Lung microvascular endothelial cell (primary cell): ENCODE measurements around the gene HSPBAP1. TPM values are rescaled to one million over a fixed set of nuclear protein-coding genes. Genes with fewer than 3 reads are reported as not detected.
"Not testable (repeated sequence)": the region's sequence is repeated elsewhere in the genome, so short reads cannot be mapped to it uniquely, and the experiment has no call there.

ENCODE experiments used
- DNase-seq, 2 donors: peaks; one replicate each; pipeline versions ENCODE4 v3.0.0 to v3.0.0-alpha.2; 2010; ENCODE audit warnings: low read depth in 2 of 2
- total RNA-seq: library from RNA; depleted of rRNA; stranded (reverse); fragments of >200 nt; gene quantifications from 2 replicates; pipeline ENCODE4 v1.2.1, GENCODE V29; 2014

Gene HSPBAP1
- total RNA-seq, 1 donor from 2014 or later, result 12.5 TPM

DNA sequence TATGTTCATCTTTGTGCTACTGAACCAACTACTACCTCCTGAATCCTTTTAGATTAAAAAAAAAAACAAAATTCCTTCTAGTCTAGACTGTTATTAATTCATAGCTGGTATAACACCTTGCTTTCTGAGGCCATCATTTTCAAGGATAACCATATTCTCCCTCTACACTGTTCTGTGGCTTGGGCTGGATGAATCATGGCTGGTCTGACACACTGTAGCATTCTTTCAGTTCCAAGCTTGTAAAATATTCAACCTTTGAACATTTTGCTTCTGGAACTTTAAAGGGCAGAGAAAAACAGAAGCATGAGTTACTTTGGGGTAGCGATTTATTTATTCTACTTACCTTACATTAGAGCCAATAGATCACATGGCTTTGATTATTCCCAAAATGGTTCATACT lies 7.6 kb downstream of the HSPBAP1 start:
- DNase-seq, result peak in 1 of 2 donors; percentile 13

DNA sequence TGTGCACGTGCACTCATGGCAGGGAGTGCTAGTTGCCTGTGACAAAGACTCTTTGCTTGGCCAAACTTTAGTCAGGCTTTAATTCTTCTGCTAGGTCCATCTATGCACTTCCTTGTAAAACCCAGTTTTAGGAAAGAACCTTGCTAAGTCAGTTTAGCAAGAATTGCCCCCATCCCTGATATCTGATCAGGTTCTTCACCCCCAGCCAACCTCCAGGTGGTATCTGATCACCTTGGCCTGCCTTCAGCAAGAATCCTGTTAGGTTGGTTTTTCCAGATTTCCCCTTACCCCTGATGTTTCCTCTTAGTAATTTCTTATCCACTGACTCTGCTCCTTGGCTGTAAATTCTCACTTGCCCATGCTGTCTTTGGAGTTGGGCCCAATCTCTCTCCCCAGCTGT lies 8.4 kb downstream of the HSPBAP1 start:
- no peak for DNase-seq

DNA sequence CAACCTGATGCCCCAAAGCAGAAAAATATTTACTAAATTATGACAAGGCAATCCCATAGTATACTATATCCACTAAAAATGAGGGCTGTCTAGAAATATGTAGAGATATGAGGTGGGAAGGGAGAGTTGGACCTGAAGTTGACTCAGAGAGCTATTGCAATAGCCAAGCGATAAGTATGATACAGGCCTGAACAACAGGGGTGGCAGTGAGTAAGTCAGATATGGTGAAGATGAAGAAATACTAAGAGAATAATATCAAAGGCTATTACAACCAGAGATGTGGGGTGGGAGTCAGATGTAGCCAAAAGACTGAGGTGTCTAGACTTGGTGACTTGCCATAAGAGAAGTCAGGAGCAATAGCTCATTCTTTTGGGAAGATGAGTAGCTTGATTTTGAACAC lies 9.2 kb downstream of the HSPBAP1 start:
- no peak for DNase-seq

DNA sequence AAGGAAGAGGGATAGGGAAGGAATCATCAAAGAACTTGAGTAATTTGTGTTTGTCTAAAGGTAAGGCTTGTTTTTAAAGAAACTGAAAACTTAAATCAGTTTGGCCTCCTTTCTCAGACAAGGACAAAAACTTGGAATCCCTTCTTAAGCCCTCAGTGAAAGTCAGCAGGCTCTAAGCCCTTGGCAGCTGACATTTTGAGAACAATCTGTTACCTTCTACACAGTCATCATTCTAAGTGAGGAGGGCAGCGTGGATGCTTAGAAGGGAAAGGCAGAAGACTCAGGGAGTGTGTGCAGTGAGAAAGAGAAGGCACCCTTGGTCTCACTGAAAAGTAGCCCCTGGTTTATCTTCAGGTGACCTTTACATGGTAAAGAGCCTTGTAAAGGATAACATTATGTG lies 10.8 kb downstream of the HSPBAP1 start:
- DNase-seq, result no peak

DNA sequence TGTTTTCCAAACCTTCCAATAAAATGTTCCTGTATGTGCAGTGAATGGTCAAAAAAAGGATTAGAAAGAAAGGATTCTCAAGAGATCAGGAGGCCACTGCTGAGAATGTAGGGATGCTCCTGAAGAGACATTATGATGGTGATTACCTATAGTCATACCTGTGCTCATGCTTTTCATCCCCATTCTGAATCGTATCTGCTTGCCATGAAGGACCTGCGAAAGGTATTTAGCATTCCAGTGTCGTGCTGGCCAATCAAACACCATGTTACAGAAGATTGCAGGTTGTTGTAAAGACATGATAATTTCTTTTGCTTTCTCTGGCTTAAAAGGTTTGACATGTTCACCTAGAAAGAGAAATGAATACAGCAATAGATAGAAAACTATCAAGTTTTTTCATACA lies 16.1 kb downstream of the HSPBAP1 start:
- DNase-seq, result no peak

DNA sequence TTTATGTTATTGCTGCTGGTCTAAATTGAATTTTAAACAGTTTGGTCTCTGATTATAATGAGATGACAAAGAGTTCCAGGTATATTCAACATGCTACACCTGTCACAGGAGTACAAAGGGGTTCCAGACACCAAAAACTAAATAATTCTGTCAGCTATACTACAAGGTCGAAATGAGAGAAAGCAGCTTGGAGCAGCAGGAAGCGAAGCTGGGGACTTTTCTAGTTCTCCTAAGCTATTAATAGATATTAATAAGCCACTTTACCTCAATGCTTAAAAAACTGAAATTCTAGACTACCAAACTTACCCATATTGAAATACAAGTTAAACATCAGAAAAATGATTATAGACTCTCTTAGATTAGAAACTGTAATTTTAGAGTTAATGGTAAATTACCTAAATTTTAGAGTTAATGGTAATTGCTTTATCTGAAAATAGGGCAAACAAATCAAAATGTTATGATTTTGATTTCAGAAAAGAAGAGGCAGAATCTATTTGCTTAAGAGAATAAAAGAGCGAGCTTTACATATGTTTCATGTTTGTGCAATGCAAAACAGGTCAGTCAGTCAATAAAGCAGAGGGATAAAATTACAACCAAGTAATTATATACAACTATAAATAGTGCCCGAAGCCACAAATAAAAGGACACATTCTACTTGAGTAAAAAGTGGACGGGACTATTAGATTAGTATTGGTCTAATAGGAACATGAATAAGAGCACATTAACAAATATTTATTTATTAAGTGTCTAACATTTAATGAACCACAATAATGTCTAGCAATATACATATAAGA lies 16.8 kb downstream of the HSPBAP1 start:
- no peak for DNase-seq

DNA sequence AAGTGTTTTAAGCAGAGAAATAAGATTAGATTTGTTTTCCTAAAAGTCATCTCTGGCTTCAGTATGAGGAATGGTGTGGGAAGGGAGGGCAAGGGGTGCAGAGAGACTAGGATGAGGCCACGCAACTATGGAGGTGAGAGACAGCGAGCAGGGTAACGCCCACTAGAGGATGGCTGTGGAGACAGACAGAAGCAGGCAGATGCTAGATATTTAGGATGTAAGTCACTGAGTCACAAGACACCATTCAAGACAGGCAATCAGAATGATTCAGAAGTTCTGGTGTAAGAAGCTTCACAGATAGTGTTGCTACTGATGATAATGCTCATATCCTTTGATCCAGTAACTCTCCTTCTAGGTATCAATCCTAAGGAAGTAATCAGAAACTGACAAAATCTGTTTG lies 19.1 kb downstream of the HSPBAP1 start:
- peak in 1 of 2 donors; percentile 21 for DNase-seq

DNA sequence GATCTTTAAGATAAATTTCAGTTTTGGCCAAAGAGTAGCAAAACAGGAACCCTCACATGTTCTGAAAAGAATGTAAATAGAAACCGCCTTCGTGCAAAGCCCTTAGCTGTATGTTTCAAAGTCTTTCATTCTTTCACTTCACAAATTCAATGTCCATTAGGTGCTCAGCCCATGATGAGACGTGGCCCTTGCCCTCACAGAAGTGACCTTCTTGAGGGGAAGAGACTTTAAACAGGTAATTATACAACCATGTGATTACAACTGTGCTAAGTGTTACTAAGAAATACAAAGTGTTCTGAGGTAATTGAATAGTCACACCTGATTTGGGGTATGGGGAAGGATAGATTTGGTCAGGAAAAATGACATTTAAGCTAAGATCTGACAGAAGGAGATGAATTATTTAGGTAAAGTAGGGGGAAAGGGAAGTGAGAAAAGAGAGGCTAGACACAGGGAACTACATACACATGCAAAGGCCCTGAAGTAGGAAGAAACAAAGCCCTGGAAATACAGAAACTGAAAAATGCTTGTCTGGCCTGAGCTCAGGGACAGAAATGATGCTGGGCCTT lies 19.6 kb downstream of the HSPBAP1 start:
- no peak for DNase-seq

DNA sequence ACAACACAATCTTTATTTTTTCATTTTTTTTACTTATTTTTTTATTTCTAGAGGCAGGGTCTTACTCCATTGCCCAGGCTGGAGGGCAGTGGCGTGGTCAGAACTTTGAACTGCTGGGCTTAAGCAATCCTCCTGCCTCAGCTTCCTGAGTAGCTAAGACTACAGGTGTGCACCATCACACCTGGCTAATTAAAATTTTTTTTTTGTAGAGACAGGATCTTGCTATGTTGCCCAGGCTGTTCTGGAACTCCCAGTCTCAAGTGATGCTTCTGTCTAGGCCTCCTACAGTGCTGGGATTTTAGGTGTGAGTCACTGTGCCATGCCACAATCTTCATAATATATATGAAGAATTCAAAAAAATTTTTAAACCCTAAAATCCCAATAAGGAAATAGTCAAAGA lies 20.8 kb downstream of the HSPBAP1 start:
- no peak for DNase-seq

DNA sequence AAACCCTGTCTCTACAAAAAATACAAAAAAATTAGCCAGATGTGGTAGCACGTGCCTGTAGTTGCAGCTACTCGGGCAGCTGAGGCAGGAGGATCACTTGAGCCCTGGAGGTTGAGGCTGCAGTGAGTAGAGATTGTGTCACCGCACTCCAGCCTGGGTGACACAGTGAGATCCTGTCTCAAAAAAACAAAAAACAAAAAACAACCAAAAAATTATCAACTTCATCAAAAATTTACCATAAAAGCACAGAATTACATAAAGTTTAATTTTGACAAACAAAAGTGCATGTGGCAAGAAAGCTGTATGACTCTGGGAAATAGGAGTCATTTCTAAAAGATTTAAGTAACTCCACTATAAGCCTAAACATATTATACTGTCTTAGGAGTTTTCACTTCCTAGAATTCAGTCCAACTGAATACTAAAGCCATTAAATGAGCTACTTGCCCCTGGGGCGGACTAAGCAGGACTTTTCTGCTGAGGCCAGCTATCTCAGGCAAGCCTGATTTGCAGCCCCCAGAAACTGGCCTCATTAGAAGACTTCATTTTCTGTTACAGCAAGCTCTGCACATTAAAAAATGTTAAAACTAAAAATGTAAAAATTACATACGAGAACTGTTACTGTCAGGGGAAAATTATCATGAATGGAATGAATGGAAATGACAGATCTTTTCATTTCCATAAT lies 23.0 kb downstream of the HSPBAP1 start:
- DNase-seq, result no peak

DNA sequence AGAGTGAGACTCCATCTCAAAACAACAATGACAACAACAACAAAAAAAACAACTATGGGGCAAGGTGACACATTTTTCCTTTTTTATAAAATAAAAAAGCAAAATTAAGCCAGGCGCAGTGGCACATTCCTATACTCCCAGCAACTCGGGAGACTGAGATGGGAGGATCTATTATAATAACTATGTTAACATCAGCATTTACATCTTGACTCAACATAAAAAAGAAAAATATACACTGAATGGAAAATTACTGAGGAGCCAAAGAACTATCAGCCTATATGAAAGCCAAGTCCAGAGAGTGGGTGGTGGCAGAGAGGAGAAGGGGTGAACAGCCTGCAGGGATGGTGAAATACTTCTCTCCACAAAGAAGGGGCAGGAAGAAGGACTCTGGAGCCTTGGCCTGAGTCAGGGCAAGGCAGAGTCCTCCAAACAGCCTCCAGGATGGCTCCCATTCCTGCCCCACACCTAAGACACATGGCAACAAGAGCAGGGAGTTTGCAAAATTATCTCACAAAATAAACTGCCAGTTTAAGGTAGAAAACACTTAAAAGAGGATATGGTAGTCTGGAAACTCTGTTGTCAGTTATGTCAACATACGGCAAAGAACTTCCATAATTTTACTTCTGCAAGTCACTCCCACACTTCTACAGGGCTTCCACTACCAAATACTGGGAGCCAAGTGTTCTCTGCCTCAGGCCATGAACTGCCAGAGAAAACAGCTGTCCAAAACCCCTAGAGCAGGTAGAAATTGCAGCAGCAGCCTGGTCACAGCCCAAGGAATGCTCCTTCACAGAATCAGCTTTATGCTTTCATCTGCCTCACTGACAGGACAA lies 25.9 kb downstream of the HSPBAP1 start:
- no peak for DNase-seq

DNA sequence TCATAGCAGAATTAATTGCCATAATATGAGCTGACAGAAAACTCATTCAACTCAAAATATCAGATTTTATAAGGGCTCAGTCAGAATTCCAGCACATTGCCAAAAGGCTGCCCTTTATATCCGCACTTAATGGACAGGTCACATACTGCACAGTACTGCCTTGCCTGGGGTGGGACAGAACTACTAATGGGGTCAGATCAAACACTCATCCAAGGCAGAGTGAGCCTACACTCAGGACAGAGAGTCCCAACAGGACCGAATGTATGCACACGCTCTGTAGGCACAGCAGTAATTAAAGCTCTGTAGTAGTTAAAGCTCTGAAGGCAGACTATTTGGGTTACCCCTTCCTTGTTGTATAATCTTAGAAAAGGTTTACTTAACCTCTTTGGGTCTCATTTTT lies 27.2 kb downstream of the HSPBAP1 start:
- no peak for DNase-seq

DNA sequence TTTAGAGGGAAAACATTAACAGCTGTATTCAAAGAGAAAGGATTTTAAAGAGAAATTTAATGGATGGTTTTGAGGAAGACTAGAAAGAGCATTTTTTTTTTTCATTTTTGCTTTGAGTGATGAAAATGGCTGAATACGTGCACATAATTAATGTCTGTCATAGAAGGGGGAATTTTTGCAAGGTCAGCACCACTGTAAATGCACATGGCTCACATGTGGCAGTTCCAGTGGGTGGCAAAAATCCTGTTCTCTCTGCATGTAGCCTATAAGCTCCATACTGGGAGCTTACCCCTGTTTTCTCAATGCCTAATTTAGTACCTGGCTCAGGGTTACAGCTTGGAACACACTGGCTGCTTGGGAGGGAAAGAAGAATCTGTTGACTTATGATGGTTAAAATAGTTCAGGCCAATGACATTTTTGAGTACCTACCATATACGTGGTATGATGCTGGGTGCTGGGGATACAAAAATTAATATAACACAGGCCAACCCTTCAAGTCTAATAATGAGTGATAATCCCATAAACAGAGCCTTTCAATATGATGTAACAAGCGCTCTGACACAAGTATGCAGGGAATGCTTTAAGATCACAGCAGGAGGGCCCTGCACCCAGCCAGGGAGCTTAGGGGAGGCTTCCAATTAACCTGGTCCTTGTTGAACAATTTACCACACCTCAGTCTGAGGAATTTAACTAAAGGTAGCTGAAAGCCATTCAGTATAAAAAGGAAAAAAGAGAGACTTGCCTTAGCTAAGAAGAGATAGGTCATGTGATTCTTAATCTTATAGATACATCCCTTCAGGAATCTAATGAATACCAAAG lies 33.0 kb downstream of the HSPBAP1 start:
- no peak for DNase-seq

DNA sequence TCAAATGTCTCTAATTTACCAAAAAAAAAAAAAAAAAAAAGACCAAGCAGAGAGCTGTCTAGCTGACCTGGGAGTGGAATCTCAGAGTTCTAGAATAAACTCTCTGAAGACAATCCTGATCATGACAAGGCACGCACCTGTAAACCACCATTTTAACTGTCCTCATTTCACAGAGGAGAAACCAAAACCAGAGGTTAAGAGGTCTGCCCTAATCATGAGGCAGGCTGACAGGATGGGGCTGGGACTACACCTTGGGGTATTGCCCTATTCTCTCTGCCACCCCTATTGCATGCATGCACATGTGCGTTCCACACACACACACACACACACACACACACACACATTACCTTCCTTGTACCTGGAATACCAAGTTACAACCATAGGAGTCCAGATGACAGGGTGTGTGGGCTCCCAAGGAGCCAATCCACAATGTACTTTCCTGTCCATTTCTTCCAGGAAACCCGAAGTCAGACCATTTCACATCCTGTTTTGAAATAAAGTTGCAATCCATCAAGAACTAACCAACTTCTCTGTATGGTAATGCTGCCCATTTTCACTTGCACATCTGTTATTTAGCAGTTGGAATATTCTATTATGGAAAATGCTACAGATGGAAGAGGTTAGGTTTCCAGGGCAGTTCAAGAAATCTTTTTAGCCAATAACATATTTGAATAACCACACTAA lies 34.6 kb downstream of the HSPBAP1 start:
- DNase-seq, result peak in 1 of 2 donors; percentile 65

DNA sequence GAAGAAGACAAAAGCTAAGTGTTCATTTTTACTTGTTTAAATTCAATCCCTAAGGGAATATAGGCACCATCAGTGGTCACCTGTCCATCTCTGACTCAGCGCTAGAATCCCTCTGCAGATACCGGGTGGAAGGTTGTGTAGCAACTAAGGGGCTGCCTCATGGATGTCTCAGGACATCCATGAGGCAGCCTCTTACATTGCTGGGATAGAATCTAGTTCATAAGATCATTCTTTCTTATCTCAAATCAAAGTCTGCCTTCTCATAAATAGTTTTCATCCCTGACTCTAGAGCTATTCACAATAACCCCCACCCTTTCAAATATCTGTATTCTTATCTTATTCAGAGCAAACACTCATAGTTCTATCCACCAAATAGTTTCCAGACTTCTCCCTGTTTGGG lies 38.1 kb downstream of the HSPBAP1 start:
- no peak for DNase-seq

DNA sequence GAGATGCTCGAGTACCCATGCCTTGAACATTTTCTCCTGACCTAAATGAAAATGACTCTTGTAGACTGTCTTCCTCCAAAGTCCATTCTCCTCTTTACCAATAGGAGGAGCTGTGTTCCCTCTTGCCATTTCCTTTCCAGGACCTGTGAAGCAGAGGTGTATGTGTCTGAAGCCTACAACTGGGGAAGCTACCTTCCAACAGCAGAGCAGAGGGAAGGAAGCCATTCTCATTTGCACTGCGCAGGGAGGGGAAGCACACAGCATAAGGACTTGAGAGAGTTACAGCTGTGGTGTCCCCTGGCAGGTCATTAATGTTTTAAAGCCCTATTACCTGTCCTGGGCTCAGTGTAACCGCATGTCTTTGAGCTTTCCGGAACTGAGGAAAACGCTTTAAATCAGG lies 38.7 kb downstream of the HSPBAP1 start:
- peak; percentile 23 to 60 for DNase-seq

DNA sequence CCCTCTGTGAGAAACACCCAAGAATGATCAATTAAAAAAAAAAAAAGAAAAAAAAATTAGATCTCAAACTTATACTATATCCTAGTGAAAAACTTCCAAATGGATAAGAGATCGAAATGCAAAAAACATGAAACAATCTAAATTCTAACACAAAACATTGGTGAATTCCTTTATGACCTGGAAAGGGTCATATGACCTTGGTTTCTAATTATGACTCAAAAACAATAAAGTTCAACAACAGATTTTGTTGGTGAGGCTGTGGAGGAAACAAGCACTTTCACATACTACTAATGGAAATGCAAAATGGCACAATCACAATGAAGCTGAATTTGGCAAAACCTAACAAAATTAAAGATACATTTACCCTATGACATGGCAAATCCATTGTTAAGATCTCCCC lies 45.3 kb downstream of the HSPBAP1 start:
- peak in 1 of 2 donors; percentile 2 for DNase-seq

DNA sequence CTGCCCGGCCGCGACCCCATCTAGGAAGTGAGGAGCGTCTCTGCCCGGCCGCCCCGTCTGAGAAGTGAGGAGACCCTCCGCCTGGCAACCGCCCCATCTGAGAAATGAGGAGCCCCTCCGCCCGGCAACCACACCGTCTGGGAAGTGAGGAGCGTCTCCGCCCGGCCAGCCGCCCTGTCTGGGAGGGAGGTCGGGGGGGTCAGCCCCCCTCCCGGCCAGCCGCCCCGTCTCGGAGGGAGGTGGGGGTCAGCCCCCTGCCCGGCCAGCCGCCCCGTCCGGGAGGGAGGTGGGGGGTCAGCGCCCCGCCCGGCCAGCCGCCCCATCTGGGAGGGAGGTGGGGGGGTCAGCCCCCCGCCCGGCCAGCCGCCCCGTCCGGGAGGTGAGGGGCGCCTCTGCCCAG lies 46.3 kb downstream of the HSPBAP1 start:
- DNase-seq, result not testable (repeated sequence)

DNA sequence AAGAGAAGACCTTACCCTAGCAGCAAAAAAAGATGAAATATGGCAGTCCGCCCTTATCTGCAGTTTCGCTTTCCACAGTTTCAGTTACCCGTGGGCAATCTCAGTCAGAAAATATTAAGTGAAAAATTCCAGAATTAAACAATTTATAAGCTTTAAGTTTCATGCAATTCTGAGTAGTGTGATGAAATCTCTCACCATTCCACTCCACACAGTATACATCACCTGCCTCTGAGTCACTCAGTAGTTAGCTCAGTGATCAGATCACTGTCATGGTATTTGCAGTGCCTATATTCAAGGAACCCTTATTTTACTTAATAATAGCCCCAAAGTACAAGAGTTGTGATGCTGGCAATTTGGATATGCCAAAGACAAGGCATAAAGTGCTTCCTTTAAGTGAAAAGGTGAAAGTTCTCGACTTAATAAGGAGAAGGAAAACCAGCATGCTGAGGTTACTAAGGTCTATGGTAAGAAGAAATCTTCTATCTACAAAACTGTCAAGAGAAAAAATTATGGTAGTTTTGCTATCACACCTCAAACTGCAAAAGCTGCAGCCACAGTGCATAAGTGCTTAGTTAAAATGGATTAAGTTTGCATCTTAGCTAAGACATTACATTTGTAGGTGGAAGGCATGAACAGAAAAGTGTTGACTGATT lies 48.1 kb downstream of the HSPBAP1 start:
- DNase-seq, result peak in 1 of 2 donors; percentile 13

DNA sequence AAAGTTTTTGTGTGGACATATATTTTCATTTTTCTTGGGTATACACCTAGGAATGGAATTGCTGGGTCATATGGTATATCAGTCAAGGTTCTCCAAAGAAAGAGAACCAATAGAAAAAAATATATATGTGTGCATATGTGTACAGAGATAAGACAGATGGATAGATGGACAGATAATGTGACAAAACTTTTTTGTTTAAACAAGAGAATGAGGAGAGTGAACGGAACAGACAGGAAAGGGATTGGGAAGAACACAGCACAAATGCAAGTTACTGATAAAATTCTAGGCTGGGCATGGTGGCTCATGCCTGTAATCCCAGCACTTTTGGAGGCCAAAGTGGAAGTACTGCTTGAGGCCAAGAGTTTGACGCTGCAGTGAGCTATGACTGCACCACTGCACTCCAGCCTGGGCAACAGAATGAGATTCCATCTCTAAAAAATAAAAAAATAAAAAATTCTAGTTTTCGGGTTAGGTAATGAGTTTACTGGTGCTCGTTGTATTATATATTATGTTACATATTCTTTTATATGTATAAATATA lies 50.0 kb downstream of the HSPBAP1 start:
- DNase-seq, result no peak
